SU-DHL-6 (cell line): ENCODE results near the gene BEND5.

Experiments used
- EZH2phosphoT487 ChIP-seq: fragments of 200-600 bp; sonication (generic), shearing (Covaris generic); conservative IDR thresholded peaks from 2 replicates; pipeline ENCODE4 v1.6.1; 2018; ENCODE audit warnings: mild to moderate bottlenecking, antibody characterized with exemption, low read length, moderate library complexity, mixed read lengths
- TF ChIP-seq, protein P1 (sequence below): fragments of 200-600 bp; sonication (generic); IDR thresholded peaks from one replicate; pipeline ENCODE4 v1.5.1; 2017; ENCODE audit warnings: antibody characterized with exemption, mild to moderate bottlenecking, low read length, moderate library complexity; ENCODE audit not compliant: insufficient read depth, poor library complexity, severe bottlenecking

DNA sequence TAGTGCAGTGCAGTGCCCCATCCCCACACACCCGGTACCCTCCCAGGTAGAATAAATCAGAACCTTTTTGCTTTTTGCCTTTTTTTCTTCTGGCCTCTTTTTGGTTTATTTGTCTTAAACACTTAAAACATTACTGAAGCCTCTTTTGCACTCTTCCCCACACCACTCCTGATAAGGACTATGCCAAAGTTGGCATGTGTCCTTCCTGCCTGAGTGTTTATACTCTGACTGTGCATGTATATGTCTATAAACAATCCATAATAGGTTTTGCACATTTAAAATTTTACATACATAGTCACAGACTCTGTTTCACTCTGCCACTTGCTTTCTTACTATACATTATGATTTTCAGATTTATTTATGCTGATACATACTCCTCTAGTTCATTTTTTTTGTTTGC is 59.6 kb downstream of the BEND5 start:
- TF ChIP-seq, protein P1, sequence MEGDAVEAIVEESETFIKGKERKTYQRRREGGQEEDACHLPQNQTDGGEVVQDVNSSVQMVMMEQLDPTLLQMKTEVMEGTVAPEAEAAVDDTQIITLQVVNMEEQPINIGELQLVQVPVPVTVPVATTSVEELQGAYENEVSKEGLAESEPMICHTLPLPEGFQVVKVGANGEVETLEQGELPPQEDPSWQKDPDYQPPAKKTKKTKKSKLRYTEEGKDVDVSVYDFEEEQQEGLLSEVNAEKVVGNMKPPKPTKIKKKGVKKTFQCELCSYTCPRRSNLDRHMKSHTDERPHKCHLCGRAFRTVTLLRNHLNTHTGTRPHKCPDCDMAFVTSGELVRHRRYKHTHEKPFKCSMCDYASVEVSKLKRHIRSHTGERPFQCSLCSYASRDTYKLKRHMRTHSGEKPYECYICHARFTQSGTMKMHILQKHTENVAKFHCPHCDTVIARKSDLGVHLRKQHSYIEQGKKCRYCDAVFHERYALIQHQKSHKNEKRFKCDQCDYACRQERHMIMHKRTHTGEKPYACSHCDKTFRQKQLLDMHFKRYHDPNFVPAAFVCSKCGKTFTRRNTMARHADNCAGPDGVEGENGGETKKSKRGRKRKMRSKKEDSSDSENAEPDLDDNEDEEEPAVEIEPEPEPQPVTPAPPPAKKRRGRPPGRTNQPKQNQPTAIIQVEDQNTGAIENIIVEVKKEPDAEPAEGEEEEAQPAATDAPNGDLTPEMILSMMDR = no peak
- no peak for TF ChIP-seq EZH2phosphoT487
